ENCODE measurements around the gene QDPR. TPM values are rescaled to one million over a fixed set of nuclear protein-coding genes. Genes with fewer than 3 reads are reported as not detected.
A peak's percentile ranks its signal among the peaks of the same experiment; 100 is the strongest.

Gene QDPR
- total RNA-seq, 1 donor from 2014 or later = 45.1 TPM

DNA sequence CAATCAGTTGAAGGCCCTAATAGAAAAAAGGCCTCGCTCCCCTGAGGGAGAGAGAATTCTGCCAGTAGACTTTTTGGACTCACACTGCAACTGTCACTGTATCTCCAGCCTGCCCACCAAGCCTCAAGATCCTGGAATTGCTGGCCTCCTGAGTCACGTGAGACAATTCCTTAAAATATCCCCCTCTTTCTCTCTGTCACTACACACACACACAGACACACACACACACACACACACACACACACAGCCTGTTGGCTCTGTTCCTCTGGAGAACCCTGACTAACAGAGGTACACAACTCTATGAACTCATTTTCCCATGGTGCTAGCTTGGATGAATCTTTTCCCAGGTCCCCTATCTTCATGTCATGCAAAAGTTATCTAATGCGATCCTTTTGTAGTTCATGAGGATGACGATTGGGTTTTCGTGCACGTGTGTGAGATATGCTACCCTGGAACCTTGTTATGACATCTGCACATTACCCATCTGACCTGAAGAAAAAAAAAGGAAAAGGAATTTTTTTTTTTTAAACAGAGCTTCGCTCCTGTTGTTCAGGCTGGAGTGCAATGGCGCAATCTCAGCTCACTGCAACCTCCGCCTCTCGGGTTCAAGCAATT is 16.8 kb upstream of the QDPR start:
- DNase-seq (ENCODE audit: low spot score) = no peak

- no peak for DNase-seq (ENCODE audit: low spot score)
Observed at GRCh38 chr4:17526695-17527477, 15.0 kb upstream of the QDPR start.

- DNase-seq (ENCODE audit: low spot score) = no peak
Observed at GRCh38 chr4:17523662-17524061, 11.8 kb upstream of the QDPR start.

DNA sequence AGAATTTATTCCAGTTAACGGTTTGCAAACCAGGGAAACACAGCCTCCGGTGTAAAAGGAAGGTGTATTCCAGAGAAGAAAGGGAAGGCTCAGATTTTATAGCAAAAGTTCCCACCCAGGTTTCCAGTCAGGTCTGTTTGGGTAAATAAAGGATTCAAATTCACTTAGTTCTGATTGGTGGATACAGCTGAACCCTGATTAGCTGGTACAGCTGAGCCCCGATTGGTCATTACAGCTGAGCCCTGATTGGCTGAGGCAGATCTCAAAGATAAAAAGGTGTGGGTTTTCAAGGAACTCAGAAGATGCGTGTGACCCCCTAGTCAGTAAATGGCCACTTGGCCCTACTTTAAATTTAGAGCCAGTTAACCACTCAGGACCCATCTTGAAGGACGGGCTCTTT is 9.7 kb upstream of the QDPR start:
- DNase-seq (ENCODE audit: low spot score) = no peak

DNA sequence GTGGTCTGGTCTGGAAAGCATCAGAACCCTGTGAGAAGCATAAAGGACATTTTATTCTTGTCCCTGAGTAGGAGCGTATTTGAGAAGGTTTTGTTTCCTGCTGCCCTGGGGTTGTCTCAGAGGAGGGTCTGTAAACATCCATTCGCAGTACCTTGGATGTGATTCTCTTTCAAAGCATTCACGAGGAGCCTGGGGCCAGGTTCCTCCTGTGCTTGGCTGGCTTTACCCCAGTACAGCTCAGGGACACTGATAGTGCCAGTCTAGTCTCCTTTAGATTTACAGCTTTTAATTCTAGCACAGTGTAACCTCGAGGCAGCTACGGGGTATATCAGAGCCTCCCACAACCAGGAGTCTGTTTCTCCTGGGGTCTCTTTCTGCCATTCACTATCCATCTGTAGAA is 5.8 kb upstream of the QDPR start:
- DNase-seq (ENCODE audit: low spot score) = no peak

DNA sequence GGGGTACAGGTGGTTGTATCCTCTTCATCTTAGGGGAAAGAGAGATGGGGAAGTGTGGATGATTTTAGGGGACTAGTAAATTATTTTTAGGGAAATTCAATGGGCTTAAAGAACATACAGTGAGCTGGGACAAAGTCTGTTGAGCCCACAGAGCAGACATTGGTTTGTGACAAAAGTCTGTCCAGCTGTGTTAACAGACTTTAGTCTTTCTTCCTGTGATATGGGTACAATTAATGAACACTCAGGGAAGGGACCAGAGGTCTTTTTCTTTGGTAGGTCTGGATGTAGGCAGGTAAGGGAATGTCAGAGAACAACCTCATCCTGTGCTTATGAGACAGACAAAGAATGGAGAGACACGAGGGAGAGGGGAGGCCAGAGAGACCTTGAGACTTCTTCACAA is 5.1 kb upstream of the QDPR start:
- DNase-seq (ENCODE audit: low spot score) = no peak

DNA sequence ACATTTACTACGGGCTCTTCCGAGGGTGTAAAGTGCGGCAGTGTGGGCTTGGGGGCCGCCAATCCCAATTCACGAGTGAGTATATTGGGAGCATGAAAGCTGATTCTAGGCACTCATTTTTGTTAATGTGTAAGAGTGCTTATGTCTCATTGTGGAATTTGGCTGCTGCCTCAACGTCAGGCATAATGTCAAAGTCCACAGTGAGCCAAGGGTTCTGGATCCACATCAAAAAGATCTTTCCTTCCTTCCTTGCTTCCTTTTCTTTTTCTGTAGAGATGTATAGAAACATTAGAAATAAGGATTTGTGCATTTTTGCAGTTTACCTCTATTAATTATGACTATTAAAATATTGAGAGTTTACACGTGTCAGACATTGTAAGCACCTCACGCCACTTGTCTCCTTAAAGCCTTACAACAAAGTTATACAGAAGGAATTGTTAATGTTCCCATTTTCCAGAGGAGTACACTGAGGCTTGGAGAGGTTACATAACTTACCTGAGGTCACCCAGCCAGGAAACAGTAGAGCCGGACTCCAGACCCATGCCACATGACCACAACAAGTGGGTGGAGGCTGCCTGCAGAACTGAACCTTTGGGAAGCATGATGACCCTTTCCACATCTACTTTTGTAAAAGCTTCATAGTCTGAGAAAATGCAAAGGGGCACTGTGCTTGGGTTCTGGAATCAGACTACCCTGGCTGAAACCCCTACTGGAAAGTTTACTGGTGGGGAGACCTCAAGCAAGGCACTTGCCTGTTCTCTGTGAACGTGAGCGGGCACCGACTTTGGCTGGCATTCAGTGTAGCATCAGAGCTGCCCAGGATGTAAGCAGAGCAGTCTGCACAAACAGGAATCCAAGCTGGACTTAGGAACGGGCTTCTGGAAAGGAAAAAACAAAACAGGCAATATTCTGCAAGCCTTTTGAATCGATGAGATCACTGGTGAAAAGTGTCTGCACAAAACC is 3.8 kb upstream of the QDPR start:
- peak; percentile 27 for DNase-seq (ENCODE audit: low spot score)

GRCh38 chr4:17514865-17515264 is 3.0 kb upstream of the QDPR start, which contains the start of gene CLRN2:
Gene CLRN2 (plus strand): TSS chr4:17515165. CDS start chr4:17515267, 102 bp downstream.
- no peak for DNase-seq (ENCODE audit: low spot score)

GRCh38 chr4:17512973-17513665 is 1.2 kb upstream of the QDPR start:
- DNase-seq (ENCODE audit: low spot score) = no peak

DNA sequence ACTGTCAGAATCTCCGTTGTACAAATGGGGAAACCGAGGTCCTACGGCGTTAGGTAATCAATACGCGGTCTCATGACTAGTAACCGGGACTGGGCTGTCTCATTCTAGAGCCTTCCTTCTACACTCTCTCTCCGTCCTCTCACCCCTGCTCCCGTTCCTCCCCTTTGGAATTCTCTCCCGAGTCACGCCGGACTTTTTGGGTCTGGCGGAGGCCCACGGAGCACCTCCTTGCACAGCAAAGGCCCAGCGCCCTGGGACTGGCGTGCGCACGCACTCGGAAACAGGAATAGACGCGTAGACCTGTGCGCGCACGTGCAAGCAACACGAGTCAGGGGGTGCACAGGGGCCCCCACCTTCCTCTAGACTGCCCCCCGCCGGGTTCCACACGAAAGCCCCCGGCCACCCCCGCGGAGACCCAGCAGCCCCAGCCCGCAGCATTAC is 361 bp downstream of the QDPR start:
- peak; percentile 37 for DNase-seq (ENCODE audit: low spot score)

DNA sequence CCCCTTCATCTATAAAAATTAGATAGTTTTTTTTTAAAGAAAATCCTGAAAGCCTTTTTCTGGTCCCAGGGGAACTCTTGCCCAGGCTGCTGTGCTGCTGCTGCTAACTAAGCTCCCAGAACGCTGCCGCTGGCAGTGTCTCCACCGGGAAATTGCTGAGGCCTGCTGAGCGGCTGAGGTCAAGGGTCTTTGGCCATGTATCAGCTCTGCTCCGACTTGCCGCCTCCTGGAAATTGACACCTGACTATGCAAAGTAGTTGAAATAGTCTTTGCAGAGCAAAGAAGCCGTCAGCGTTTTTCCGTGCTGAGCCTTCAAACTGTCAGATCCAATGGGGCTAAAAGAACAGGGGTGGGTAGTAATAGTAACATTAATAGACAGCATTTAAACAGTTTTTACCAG is 839 bp downstream of the QDPR start:
- DNase-seq (ENCODE audit: low spot score) = peak; percentile 40

GRCh38 chr4:17510582-17510981 is 1.3 kb downstream of the QDPR start:
- DNase-seq (ENCODE audit: low spot score) = no peak

DNA sequence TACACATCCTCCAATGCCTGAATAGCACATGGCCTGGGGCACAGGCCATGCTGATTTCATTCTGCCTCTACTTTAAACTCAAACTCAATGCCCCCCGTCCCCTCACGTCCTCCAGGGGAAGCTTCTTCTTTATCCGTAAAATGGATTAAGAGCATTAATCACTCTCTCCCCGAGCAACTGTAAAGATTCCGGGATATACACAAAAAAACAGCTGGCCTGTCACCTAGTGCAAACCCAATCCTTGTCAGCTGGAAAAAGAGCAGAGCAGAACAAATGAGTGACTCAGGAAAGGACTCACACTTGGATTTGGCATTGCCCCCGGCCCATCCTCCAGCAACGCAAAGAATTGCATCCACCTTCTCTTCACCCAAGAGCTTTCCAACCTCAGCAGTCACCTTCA is 7.8 kb downstream of the QDPR start:
- no peak for DNase-seq (ENCODE audit: low spot score)

DNA sequence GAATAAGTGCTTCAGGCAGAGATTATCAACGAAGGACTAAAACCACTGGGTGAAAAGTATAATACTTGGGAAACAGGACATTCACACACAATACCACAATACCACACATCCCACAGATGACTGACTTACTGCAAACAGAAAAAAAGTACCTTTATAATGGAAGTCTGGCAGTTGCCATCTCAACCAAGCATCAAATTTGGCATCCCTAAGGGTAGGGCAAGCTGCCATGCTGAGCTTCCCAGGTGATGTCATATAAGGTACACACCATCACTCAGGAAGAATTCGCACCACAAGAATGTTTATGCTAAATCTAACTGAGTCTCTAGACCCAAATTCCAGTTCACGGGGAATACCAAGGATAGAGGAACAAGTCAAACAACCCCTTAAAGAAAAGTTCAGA is 9.1 kb downstream of the QDPR start:
- no peak for DNase-seq (ENCODE audit: low spot score)

- DNase-seq (ENCODE audit: low spot score) = no peak
Observed at GRCh38 chr4:17500574-17500973, 11.3 kb downstream of the QDPR start.

DNA sequence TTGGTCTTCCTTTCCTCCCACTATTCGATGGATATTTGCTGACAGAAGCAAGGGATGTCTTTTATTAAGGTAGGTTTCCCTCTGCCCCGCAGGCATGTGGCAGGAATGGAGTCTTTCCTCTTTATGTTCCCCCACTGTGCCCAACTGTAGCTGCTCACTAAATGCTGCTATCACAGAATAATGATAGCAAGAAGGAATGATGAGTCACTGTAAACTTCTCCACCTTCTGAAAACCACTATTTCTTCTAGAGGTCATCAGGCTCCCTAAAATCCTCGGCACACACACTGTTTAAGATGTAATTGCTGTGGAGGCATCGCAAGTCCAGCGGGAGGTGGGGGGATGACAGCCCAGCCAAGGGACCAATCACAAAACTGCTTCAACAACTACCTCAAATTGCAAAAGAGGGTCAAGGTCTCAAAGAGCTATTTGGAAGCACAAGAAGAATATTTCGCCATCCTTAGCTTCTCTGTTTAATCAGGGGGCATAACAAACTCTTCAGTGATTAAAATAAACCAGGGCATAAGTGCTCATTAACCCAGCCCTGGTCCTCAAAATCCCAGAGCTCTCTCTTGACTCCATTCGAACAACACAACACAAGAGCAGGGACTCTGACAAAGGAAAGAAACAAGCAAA is 13.9 kb downstream of the QDPR start:
- DNase-seq (ENCODE audit: low spot score) = no peak

DNA sequence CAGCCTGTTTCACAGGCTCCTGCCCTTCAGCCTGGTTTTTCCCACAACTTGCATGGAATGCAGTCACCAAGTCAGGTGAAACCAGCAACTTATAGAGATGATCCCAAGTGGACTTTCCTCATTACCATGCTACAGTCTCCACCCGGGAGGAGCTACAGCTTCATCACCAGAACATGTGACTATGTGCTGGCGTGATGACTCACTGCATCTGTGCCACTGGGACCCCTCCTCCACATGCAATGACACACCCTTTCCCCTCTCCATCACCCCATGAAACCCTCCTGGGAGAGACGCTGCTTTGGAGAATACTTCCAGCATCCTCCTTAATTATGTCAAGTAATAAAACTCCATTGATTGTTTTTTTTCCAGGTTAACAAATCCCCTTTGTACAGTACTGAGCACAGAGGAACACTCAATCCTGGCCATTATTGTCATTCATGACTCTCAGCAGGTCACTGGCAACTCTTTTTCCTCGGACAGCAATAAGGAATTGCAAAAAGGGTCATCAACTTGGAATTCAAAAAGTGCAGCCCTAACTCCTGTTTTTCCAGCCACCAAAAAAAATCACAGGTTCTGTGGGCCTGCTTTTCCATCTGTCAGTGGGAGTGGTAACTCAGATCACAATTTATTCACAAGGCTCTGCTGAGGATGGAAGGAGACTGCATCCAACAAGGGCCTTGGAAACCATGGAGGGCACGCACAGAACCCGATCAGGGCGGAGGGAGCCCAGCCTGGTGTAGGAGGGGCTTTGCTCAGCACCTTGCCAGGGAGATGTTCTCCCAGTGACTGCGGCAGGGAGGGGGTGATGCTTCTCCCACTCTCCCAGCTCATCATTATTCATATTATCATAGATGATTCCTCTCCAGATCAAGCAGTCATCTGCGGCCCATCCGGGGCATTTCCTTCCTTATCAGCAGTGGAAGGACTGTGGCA is 17.4 kb downstream of the QDPR start:
- peak; percentile 17 for DNase-seq (ENCODE audit: low spot score)

- no peak for DNase-seq (ENCODE audit: low spot score)
Observed at GRCh38 chr4:17493619-17494018, 18.3 kb downstream of the QDPR start.

DNA sequence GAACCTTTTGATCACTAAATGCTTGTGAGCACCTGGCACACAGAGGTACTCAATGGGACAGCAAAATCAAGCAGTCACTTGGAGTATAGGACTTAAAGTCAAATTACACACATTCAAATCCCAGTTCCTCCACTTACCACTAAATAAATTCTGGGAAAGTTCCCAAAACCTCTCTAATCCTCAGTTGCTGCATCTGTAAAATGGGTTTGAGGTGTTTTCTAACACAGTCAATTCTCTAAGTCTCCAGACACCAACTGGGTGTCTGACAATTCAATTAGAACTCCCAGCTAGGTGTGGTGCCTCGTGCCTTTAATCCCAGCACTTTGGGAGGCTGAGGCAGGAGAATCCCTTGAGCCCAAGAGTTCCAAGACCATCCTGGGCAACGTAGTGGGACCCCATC is 19.0 kb downstream of the QDPR start:
- DNase-seq (ENCODE audit: low spot score) = no peak

Data from mucosa of gallbladder (tissue), 1 donor.